HG03378 (cell line): ENCODE data around the gene OR2A14.
A peak's percentile ranks its signal among the peaks of the same experiment; 100 is the strongest.
"Not testable (repeated sequence)": the region's sequence is repeated elsewhere in the genome, so short reads cannot be mapped to it uniquely, and the experiment has no call there.

Source experiments
- ATAC-seq: cut with Tn5 transposase; IDR thresholded peaks from one replicate; pipeline ENCODE4 v1.9.1; 2021; ENCODE audit warnings: mild to moderate bottlenecking, moderate library complexity; ENCODE audit not compliant: unreplicated experiment

OR2A14 gene, protein sequence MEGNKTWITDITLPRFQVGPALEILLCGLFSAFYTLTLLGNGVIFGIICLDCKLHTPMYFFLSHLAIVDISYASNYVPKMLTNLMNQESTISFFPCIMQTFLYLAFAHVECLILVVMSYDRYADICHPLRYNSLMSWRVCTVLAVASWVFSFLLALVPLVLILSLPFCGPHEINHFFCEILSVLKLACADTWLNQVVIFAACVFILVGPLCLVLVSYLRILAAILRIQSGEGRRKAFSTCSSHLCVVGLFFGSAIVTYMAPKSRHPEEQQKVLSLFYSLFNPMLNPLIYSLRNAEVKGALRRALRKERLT

DNA sequence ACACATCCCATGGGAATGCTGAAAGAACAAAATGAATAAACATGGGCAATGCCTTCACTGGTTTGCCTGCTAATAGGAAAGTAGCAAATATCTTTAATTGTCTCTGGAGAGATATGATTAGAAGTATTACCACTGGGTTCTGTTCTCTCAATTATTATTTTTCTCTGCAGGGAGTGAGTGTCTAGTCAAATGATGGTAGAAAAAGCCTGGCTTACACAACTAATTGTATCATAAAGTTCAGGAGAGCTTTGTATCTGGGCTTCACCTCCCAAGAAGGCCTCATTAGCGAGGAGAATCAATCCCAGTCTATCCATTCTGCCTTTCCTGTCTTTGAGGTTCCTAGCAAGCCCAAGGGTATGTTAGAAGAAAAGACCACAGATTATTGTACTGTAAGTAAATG lies at the start of gene OR2A14:
TSS of gene OR2A14 (plus strand) at position 301 of the 400 bp plus-strand sequence. CDS start 5,937 bp downstream, outside the sequence.
- no peak for ATAC-seq

DNA sequence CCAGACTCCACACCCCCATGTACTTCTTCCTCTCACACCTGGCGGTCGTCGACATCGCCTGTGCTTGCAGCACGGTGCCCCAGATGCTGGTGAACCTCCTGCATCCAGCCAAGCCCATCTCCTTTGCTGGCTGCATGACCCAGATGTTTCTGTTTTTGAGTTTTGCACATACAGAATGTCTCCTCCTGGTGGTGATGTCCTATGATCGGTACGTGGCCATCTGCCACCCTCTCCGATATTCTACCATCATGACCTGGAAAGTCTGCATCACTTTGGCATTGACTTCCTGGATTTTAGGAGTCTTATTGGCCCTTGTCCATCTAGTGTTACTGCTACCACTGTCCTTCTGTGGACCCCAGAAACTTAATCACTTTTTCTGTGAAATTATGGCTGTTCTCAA lies 48.6 kb upstream of the OR2A14 start:
- no peak for ATAC-seq

DNA sequence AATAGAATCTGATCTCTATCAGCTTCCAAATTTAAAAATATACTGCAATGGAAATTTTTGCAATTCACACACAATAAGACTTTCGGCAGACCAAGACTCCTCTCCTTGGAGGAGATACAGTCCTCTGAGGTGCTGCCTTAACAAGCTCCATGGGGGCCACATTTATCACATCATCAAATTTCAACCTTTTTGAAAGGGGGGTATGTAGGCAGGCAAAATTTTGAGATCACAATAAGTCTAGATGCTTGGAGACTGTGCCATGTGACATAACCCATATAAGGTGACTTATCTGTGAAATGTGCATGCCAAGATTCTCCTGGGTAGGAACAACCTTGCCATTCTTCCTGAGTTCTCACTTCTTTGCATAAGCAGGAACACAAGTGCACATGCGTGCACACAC lies 37.0 kb upstream of the OR2A14 start, which contains the start of gene OR2A12:
TSS of gene OR2A12 (plus strand) at position 301 of the 400 bp plus-strand sequence. CDS start 8,830 bp downstream, outside the sequence.
- ATAC-seq, result no peak

DNA sequence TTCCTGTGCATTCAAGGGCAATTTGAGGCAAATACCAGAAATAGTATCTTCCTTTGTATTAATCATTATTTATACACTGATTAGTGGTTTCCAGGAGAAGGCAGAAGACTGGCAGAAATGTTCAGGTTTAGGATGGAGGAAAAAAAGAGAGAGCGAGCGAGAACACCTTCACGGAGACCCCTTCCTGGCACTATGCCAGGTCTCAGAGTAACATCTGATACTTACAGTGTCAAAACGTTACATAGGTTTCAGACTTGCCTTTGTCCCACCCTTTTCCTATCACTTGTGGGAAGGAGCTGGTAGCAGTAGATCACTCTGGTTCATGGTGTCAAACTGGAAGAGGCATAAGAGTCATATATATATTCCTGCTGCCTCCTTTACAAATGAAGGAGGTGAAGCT lies 36.2 kb upstream of the OR2A14 start:
- no peak for ATAC-seq

DNA sequence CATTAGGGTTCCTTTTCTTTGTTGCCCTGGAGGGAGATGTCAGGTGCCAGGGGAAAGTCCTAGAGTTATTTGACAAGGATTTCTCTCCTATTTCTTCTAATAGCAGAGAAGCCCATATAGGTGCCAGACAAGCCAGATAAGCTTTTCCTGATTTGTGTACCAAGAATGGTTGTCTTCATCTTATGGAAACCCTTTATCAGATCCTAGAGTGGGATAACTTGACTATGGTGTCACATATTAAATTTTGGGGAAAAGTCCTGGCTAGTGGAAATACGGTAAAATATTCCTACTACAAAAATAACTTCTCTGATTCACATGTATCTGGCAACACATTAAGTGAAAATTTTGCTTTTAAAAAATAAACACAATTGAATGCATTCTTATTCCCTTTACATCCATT lies 35.7 kb upstream of the OR2A14 start:
- no peak for ATAC-seq

DNA sequence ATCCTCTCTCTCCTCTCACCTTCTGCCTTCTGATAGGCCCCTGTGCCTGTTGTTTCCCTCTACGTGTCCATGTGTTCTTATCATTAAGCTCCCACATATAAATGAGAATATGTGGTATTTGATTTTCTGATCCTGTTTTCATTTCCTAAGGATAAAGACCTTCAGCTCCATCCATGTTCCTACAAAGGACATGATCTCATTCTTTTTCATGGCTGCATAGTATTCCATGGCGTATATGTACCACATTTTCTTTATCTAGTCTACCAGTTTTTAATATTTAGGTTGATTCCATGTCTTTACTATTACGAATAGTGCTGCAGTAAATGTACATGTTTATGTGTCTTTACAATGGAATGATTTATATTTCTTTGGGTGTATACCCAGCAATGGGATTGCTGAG lies 32.3 kb upstream of the OR2A14 start:
- no peak for ATAC-seq

DNA sequence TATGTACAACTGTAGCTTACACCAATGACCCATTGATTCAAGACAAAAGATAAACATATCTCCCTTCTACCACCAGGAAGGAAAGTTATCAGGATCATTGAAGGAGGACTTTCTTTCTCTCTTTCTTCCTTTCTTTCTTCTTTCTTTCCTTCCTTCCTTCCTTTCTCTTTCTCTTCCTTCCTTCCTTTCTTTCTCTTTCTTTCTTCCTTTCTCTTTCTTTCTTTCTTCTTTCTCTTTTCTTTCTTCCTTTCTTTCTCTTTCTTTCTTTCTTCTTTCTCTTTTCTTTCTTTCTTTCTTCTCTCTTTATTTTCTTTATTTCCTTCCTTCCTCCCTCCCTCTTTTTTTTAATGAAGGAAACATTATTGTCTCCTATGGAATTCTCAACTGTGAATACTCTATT lies 24.2 kb upstream of the OR2A14 start:
- no peak for ATAC-seq

DNA sequence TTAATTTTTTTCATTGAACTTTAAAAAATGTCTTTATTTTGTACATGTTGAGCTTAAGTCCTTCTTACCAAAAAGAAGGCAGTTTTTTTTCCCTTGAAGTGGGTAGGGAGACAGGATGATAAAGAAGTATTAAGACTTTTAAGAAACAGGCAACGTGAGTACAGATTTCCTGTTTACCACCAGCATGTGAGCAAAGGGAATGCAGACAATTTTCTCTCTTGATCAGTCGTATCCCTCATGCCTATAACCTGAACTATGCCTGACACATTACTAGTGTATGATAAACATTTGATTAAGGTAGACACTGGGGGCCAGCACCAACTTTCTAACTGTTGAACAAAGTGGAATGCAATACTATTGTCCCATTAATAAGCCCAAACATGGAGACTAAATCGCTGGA lies 22.4 kb upstream of the OR2A14 start:
- ATAC-seq, result no peak

DNA sequence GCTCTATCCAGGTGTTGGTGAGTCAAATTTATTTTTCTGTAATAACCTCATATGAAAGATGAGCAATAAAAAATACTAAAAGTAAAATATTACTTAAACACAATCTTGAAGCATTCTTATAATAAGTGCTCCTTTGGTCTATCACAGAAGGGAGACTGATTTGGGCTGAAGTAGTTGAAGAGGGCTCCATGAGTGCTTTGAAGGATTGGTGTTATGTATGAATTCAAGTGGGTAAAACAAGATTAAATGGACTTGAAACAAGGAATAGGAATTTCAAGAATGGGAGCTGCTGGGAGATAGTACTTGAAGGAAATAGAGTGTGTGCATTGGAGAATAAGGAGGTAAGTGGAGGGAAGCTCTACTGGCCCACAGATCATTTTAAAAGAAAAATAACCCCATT lies 20.9 kb upstream of the OR2A14 start:
- ATAC-seq, result no peak

DNA sequence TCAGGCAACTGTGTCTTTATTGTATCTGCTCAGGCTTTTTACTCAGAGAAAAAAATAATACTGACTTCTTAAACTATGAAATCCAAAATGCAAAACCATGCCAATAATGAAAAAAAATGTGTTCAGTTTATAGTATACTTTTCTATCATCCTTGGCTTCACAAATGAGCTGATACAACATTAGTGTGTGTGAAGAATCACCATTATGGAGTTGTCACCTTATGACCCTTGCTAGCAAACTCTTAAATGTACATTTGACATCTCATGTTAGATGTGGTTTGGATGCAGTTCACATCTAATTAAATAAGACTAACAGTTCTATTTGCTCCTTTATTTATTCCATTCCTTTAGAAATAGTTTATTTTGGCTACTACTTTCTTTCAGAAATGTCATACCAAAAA lies 17.8 kb upstream of the OR2A14 start:
- no peak for ATAC-seq

DNA sequence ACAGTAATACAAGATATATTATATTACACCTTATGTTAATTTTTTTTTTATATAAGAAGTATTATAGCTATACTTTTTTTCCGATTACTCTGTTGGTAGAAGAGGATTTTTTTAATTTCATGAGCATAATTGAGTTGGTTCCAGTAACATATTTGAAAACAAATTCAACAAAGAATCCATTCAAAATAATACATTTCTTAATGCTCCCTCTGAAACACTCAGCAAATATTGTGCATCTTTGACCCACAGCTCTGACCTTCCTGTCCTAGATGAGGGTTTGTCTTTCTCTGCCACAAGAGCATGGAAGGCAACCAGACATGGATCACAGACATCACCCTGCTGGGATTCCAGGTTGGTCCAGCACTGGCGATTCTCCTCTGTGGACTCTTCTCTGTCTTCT lies 13.7 kb upstream of the OR2A14 start, which contains the start of gene OR2A2:
TSS of gene OR2A2 (plus strand) at position 301 of the 400 bp plus-strand sequence. CDS start at position 301, 0 bp downstream.
- no peak for ATAC-seq

DNA sequence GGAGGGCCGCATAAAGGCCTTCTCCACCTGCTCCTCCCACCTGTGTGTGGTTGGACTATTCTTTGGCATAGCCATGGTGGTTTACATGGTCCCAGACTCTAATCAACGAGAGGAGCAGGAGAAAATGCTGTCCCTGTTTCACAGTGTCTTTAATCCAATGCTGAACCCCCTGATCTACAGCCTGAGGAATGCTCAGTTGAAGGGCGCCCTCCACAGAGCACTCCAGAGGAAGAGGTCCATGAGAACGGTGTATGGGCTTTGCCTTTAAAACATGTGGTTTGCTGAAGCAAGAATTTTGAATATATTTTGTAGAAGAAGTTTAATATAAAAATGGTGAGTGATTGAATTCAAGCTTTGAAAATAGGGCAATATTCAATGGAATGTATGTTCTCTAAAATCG lies 12.7 kb upstream of the OR2A14 start:
- ATAC-seq, result no peak

DNA sequence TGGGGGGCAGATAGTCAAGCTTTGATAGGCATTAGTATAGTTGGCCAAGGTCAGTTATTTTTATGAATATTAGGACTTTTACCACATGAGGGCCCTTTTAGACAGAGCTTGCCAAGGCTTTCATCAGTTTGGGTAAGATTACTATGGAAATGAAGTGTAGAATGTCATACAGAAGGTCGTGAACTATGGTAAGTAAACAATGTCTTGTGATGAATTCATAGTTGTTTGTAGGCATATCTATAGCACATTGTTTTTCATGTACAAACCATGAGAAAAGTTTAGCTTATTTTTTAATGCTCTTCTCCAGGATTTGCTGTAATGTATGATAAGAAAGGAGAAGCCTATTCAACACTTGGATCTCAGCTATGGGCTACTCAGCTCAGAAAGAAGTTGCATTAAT lies 9.3 kb upstream of the OR2A14 start:
- ATAC-seq, result no peak

DNA sequence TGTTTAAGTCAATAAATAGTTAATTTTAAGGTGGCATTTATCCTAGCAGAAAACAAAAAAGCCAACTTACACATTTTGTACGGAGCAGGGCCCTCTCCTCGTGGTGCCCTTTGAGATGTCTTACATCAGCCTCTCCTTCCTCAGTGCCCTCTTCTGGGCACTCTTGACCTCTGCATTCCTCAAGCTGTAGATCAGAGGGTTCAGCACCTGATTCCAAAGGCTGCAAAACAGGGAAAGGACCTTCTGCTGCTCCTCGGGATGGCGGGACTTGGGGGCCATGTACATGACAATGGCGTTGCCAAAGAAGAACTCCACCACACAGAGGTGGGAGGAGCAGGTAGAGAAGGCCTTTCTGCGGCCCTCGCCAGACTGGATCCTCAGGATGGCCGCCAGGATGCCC lies 4.6 kb upstream of the OR2A14 start:
- ATAC-seq, result no peak

DNA sequence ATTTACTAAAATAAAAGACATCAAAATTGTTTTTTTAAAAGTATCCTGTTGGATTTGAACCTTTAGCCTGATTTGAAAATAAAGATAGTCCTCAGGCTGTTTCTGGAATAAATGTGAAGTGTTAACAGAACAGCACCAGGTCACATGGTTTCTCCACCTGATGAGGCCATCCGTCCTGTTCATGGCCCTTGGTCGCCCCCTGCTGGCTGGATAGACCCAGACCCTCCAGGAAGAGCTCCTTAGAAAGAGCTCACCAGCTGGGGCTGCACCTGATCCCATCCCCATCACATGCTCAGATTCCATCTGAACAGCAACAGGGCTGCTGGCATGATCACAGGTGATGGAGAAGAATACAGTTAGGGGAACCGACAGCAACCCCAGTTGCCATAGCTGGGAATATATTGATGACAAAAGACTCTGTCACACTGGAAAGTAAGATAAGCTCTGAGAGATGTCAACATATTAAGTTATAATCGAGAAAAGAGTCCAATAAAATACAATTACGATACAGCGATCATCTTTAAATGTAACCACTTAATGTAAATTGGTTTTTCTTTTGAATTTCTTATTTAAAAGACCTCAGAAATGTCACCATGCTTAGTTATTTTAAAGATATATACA lies 4.8 kb downstream of the OR2A14 start:
- ATAC-seq, result peak; percentile 99

DNA sequence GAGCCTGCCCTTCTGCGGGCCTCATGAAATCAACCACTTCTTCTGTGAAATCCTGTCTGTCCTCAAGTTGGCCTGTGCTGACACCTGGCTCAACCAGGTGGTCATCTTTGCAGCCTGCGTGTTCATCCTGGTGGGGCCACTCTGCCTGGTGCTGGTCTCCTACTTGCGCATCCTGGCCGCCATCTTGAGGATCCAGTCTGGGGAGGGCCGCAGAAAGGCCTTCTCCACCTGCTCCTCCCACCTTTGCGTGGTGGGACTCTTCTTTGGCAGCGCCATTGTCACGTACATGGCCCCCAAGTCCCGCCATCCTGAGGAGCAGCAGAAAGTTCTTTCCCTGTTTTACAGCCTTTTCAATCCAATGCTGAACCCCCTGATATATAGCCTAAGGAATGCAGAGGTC lies 6.6 kb downstream of the OR2A14 start:
- not testable (repeated sequence) for ATAC-seq

DNA sequence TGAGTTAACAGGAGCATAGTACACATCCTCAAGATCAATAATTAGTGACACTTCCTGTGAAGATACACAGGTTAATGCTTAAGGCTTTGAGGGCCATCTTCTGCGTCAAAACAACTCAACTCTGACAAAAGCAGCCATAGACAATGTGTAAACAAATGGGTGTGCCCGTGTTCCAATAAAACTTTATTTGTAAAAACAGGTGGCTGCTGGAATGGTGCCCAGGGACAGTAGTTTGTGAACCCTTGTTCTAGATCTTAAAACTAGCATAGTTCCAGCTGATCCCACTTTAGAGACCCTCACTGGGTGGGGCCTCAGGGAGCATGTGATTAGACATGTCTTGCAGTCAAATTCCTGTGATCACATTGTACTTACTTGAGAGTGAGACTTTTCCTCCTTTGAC lies 7.8 kb downstream of the OR2A14 start:
- no peak for ATAC-seq

DNA sequence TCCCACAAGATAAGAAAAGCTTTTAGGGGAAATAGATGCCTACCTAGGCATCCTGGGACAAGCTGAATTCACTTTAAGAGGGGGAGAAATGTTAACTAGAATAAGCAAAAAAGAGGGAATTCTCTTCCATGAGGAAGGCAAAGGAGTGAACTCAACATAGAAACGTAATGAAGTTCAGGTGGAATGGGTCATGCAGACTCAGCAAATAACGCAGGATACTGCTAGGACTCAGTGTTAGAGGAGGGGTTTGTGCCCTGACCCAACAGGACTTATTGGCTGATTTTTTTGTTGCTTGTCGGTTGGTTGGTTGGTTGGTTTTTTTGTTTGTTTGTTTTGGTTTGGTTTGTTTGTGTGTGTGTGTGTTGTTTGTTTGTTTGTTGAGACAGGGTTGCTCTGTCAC lies 9.3 kb downstream of the OR2A14 start:
- ATAC-seq, result no peak

DNA sequence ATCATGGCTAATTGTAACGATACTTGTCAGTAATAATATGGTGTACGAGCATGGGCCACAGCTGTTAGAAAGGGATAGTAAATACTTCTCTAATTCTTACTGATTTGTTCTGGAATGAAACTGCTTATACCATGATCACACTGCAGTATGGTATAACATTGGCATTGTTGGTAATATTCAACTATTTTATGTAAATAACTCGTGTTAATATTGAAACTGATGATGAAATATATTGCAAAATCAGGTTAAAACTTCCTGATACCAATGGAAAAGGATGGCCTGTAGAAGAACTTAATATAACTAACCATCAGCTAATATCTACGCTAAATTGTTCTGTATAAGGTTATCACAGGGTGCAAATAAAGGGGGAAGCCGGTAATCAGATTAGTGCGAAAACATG lies 10.3 kb downstream of the OR2A14 start:
- ATAC-seq, result no peak

DNA sequence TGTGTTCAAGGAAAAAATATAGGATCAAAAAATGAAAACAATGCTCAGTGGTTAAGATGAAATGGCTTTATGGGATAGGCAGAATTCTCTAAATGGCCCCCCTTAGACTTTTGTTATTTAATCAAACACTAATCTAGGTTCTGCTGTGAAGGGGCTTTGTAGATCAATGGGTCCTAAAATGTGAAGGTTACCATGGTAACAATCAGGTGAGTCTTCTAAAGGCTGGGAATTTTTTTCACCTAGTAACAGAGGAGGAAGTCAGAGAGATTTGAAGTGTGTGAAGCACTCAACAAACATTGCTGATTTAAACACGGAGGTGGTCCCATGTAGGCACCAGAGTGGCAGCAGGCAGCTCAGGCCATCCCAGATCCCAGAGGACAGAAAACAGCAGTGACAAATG lies 11.1 kb downstream of the OR2A14 start:
- ATAC-seq, result no peak

DNA sequence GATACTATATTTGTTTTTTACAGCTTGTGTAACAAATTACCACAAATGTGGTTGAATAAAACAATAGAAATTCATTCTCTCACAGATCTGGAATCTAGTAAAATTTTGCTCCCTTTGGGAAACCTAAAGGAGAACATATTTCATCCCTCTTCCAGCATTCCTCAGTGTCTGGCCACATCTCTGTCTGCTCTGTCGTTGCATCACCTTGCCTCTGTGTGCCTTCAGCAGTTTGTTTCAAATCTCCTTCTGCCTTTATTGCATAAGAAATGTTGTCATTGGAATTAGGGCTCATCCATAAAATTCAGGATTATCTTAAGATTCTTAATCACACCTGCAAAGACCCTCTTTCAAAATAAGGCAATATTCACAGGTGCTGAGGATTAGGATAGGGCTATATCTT lies 14.5 kb downstream of the OR2A14 start:
- ATAC-seq, result no peak

DNA sequence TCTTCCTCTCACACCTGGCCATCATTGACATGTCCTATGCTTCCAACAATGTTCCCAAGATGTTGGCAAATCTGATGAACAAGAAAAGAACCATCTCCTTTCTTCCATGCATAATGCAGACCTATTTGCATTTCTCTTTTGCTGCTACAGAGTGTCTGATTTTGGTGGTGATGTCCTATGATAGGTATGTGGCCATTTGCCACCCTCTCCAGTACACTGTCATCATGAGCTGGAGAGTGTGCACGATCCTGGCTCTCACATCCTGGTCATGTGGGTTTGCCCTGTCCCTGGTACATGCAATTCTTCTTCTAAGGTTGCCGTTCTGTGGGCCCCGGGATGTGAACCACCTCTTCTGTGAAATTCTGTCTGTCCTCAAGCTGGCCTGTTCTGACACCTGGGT lies 19.2 kb downstream of the OR2A14 start:
- no peak for ATAC-seq

DNA sequence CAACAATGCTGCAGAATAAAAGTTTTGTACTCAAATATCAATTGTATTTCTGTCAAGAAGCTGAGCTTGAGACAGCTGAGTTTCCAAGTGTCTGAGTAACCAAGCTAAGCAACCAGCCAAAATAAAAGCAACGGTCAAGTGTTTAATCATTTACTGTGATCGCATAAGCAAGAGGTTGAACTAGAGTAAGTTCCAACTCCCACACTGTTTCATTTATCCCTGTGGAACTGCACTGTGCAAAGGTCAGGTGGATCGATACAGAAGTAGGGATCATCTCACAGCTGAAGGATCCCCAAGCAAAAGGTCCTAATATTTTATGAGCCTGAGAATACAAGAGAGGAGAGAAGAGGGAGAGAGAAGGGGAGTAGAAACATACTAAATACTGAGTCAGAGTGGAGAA lies 21.4 kb downstream of the OR2A14 start:
- ATAC-seq, result no peak
